SW 1271 (cell line): ENCODE results near the gene GNAZ.
"Not testable (repeated sequence)": the region's sequence is repeated elsewhere in the genome, so short reads cannot be mapped to it uniquely, and the experiment has no call there.

Experiments
- DNase-seq, 2 experiments: peaks; one replicate each; lab custom pipeline; 2025; lab: John Stamatoyannopoulos, UW

Gene GNAZ

GRCh38 chr22:23070418-23071229, at the start of gene GNAZ:
Gene GNAZ (plus strand): TSS chr22:23070519. CDS start chr22:23095696, 25,177 bp downstream.
- no peak for DNase-seq

GRCh38 chr22:23020659-23021293, 49.5 kb upstream of the GNAZ start:
- DNase-seq, result no peak

DNA sequence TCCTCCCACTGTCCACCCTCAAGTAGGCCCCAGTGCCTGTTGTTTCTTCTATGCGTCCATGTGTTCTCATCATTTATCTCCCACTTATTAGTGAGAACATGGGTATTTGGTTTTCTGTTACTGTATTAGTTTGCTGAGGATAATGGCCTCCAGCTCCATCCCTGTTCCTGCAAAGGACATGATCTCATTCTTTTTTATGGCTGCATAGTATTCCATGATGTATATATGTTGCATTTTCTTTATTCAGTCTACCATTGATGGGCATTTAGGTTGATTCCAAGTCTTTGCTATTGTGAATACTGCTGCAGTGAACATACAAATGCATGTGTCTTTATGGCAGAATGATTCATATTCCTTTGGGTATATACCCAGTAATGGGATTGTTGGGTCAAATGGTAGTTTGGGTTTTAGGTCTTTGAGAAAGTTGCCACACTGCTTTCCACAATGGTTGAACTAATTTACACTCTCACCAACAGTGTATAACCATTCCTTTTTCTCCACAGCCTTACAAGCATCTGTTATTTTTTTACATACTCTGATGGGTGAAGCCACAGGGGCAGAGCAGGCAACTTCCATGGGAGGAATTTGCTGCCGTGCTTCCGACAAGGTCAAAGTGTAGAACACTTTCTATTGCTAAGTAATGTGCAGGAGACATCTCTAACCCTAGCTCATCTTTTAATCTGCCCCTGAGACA, 48.5 kb upstream of the GNAZ start:
- DNase-seq, result not testable (repeated sequence)

DNA sequence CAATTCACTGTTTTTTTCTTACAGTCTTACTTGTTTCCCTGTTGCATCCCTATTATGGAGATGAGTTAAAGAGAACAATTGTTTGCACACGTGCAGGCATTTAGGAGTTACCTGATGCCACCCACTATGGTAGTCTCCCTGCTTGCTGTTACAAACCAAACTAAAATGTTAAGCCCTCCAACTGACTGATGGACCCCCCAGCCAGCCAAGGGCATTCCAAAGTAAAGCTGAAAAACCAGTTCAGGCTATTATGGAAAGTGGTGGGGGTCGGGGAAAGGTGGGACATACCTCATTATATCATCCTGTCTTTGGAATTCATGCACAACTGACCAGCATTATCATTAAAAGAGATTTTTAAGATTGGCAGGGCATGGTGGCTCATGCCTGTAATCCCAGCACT, 47.0 kb upstream of the GNAZ start:
- no peak for DNase-seq

DNA sequence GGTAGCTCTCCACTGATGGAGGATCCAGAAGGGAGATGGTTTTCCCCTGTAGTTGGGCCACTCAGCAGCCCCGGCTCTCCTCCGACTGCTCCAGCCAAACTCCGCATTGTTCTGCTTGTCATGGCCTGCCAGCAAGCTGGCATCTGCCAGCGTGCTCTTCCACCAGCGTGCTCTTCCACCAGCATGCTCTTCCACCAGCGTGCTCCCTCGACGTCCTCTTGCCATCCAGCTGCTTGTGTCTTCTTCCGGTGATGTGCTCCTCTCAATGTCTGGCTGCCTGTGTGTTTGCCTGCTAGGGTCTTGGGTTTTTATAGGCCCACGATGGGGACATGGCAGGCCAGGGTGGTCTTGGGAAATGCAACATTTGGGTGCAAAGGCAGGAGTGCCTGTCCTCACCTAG, 43.5 kb upstream of the GNAZ start:
- DNase-seq, result no peak

DNA sequence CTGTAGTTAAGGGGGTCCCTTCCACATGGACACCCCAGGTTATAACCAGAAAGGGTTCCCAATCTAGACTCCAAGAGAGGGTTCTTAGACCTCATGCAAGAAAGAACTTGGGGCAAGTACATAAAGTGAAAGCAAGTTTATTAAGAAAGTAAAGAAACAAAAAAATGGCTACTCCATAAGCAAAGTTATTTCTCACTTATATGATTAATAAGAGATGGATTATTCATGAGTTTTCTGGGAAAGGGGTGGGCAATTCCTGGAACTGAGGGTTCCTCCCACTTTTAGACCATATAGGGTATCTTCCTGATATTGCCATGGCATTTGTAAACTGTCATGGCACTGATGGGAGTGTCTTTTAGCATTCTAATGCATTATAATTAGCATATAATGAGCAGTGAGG, 42.5 kb upstream of the GNAZ start:
- DNase-seq, result not testable (repeated sequence)

- DNase-seq, result no peak
Measured at GRCh38 chr22:23029521-23030228, 40.6 kb upstream of the GNAZ start.

DNA sequence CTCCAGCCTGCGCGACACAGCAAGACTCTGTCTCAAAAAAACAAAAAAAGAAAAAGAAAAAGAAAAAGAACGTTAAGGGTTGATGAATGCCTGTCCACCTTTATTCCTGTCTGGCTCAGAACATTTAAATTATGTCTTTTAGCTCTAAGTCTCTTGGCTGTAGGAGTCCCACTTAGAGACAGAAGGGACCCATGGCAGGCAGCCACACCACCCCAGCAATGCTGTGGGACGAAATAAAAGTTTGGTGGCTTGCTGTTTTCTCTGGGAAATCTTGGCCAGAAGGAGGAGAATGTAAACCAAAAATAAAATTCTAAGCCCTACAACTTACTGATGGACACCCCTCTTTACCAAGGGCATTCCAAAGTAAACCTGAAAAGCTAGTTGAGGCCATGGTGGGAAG, 38.9 kb upstream of the GNAZ start:
- DNase-seq, result no peak

GRCh38 chr22:23031786-23032185, 38.5 kb upstream of the GNAZ start:
- no peak for DNase-seq

DNA sequence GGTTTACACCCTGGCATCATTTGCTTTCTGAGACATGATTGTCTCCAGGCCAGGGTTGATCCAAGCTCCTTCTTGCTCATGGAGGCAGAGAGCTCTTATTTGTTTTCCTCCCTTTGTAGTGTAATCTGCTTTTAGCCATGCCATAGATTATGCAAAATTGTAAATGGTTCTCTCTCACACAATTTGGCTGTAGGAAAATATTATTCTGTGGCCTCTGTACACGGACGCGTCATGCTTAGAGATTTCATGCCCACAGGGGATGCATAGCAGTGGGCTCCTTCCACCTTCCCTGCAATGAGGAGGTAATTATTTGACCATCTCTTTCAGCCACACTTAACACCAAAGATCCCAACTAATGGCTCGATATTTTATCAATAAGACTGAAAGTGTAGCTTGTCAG, 37.7 kb upstream of the GNAZ start:
- DNase-seq, result no peak

DNA sequence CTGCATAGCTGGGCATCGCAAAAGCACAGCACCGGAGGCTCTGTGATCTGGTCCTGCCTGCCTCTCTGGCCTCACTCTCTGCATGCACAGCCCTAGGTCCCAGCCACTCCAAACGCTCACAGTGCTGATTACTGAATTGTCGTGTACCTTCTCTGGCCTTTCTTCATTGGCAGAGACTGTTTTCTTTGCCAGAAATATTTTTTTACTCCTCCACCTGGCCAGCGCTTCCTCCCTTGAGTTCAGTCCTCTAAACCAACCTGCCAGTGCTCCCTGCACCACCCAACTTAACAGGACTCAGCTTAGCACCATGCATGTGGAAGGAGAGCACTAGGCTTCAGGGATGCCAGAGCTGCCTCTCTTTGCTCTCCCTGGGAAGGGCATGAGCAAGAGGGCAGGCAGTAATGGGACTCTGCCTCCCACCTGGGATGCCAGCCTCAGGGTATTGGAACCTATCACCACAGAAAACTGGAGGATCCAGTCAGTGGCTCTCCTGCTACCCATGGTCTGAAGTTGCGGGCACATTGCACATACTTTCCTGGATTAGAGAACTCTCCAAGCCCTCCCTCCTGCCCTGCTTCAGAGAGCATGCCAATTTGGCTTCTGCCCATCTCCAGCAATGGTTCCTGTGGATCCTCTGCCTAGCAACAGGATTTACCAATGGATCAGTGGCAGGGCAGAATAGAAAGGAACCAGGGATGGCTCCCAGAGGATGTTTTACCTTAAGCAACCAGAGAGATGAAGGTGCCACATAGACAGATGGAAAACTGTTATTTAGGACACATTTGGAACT, 37.0 kb upstream of the GNAZ start:
- DNase-seq, result no peak

DNA sequence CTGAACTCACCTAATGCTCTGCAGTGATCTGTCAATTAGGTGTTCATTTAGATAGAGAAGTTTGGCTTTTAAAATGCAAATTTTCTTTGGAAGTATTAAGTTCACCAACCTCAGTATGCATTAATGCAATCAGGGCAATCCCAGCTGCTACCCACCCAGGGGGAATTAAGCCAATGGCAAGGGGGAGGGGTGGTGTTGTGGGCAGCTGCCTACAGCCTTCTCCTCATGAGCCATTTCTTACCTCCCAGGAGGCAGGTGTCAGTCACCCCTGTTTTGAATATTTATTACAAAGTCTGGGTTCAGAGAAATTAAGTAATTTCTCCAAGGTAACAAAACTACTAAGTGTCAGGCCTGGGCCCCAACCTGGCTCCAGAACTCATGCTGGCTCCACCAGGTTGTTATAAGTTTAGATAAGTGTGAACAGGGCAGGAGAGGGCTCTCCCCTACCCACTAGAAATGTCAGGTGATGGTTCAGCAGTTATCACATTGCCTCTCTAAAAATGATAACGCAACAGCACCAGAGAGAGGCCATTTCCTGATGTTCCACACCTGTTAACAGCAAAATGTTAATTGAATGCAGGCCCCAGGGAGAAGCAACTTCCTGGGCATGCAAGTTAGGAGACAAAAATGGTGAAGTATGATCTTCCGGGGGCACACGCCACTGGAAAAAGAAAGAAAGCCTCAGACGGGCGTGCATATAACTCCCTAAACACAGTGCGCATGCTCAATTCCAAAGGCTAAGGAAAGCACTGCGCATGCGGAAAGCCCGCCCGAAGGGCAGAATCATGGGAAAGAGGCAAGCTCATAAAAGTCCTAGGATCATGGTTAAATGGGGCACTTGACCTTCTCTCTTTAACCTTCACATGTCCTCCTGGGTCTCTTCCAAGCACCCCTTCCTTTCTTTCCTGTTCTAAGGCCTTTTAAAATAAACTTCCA, 35.4 kb upstream of the GNAZ start:
- DNase-seq, result no peak

DNA sequence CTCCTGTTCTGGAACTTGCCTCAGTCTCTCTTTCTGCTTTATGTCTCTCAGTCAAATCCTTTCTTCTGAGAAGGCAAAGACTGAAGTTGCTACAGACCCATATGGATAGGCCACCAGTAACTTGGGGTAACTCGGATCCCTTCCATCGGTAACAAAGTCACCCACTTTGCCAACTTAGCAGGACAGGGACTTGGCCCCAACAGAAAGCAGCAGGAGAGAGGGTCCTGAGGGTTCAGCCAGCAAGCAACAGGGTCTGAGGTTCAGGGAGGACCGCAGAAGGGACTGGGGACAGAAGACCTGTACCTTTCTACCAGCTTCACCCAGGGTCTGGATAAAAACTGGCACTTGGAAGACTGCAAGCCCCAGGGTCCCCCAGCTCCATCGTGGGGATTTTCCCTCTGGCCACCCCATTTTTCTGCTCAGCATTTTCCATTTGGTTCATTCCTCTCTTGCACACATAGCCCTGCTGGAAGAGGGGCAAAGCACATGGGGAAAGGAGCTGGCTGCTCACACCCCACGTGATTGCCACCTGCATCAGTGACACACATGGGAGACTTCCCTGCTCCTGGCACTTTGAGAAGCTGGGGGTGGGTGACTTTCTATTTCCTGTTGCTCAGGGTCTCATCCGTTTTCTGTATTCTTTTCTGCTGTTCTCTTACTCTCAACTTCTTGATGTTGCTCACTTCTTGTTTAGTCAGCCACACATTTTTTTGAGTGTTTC, 34.6 kb upstream of the GNAZ start:
- DNase-seq, result no peak

GRCh38 chr22:23036684-23037428, 33.5 kb upstream of the GNAZ start:
- no peak for DNase-seq

DNA sequence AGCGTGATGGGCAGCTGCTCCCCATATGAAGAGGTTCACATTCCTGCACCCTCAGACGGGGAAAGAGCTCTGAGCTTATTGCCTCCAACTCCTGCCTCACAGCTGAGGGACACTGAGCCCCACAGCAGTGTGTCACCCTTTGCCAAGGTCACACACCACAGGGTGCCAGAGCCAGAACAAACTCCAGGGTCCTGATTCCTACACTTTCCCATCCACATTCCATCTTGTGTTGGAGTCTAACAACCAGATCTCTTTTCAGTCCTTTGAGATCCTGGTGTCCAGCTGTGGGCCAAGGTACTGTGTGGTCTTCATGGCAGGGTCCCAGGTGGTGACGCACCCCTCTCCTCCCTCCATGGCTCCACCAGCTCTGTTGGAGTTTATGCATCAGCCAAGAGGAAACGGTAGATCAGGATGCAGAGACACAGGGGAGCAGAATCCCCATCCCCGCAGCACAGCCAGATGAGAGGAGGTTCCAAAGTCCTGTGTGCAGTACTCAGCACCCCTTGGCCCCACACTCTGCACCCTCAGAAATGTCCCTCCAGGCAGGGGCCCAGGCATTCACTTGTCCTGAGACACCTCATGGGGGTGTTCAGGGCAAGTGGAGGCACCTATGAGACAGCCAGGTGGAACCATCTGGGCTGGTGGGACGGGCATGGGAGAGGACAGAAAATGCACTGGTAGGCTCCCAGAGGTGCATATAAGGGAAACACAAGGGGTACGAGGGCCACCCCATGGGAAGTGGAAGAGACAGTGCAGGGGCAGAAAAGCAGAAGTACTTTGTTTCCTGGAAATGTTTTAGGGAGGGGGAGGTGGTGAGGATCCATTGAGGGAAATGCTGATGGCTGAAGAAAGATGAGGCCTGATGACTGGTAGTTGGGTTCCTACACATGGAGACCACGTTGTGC, 32.6 kb upstream of the GNAZ start:
- no peak for DNase-seq

DNA sequence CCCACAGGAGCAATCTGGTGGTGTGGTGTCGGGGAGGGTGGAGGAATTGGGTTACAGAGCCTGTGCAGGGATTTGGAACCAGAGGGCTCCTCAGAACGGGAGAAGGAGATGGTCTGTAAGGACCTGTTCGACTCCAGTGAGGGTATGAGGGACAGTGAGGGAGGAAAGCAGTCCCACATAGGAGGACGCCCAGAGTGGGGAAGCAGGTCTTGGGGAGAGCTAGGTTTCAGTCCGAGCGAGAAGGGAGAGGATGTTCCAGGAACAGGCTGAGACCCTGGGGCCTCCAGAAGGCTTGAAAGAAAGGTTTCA, 32.0 kb upstream of the GNAZ start:
- no peak for DNase-seq

DNA sequence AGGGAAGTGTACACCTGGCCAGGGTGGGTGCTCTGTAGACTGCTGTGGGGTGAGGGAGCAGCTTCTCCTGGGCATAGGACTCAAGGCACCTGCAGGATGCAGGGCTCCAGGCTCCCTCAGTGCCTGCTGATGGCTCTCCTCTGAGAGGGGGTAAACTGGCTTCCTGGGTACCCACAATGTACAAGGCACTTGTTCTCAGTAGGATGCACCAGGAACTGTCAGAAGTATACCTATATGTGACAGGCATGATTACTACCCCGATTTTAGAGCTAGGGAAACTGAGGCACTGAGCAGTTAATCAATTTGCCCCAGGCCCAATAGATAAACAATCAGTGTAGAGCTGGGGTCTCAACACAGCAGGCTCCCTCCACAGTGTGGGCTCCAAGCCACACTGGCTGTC, 31.4 kb upstream of the GNAZ start:
- DNase-seq, result no peak

GRCh38 chr22:23042179-23042578, 28.1 kb upstream of the GNAZ start:
- no peak for DNase-seq
